HG03135 (cell line): ENCODE measurements around the gene RAB25.
"Not testable (repeated sequence)": the region's sequence is repeated elsewhere in the genome, so short reads cannot be mapped to it uniquely, and the experiment has no call there.

ENCODE experiments used
- ATAC-seq: cut with Tn5 transposase; IDR thresholded peaks from one replicate; pipeline ENCODE4 v1.9.1; 2021; ENCODE audit warnings: mild to moderate bottlenecking, moderate library complexity; ENCODE audit not compliant: unreplicated experiment

RAB25 gene

DNA sequence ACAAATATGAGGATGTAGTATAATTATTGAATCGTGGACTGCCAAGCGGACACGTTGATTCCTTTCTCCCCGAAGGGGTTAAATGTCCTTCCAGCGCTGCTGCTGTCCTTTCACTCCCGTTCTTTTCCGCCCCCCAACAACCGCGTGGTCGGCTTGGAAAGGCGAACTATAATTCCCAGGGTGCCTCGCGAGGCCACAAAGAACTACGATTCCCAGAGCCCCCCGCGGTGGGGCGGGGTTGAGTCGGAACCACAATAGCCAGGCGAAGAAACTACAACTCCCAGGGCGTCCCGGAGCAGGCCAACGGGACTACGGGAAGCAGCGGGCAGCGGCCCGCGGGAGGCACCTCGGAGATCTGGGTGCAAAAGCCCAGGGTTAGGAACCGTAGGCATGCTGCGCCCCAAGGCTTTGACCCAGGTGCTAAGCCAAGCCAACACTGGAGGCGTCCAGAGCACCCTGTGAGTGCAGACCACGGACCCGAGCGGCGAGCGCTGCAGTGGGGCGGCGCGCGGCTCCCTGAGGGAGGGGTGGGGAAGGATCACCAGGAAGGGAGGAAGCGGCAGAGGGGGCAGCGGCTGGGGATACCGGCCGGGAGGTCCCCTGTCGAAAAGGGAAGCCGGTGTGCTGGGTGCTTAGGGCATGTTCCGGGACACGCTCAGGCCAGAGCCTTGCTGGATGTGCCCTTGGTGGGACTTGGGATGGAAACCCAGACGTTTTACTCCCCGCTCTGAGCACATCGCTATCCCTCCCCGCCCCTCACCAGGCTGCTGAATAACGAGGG is 6.3 kb upstream of the RAB25 start, which contains the start of gene LAMTOR2:
TSS of gene LAMTOR2 (plus strand) at position 283 of the 781 bp plus-strand sequence. CDS start at position 391, 108 bp downstream.
- peak; percentile 70 for ATAC-seq

DNA sequence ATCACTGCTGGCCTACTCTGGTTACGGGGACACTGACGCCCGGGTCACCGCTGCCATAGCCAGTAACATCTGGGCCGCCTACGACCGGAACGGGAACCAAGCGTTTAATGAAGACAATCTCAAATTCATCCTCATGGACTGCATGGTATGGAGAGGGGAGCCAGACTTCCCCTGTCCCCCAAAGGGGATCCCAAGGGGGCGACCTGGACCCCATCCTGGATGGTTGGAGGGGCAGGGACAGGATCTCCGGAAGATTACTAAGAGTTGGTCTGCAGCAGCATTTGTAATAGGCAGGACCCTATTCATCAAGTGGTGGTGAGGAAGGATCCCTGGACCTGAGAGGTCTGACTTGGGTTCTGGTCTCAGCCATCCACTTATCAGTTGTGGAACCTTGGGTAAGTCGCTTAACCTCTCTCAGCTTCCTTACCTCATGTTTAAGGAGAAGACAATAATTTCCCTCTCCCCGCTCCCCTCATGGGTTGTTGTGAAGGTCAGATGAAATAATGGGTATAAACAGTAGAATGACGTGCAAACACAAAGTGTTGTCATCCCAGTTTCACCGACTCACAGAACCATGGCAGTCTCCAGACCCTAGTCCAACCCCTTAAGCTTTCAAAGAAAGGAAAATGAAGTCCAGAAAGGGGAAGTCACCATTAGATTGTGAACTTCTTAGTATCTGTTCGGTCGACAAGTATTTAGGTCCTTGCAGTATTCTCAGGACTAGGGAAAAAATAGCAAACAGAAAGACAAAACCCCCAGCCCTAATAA is 5.5 kb upstream of the RAB25 start:
- no peak for ATAC-seq

DNA sequence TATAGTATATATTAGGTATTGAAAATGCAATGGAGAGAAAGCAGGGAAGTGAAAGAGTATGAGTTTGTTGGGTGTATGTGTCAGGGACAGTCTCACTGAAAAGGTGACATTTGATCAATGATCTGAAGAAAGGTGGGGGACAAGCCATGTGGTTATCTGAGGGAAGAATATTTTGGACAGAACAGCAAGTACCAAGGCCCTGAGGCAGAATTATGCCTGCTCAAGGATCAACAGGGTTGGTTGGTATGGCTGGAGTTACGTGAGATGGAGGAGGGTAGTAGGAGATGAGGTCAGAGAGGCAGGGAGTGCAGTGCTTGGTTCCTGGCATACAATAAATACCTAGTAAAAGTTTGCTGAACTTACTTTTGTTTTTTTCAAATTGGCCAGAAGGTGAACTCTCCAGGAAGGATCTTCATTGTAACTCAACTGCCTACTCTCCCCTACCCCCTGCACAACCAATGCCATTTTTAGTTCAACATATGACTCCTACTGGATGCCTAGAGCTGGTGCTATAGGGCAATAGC is 4.6 kb upstream of the RAB25 start:
- no peak for ATAC-seq

- no peak for ATAC-seq
Observed at GRCh38 chr1:156062189-156062588, 1.2 kb downstream of the RAB25 start.

- no peak for ATAC-seq
Observed at GRCh38 chr1:156063997-156064285, 3.0 kb downstream of the RAB25 start.

DNA sequence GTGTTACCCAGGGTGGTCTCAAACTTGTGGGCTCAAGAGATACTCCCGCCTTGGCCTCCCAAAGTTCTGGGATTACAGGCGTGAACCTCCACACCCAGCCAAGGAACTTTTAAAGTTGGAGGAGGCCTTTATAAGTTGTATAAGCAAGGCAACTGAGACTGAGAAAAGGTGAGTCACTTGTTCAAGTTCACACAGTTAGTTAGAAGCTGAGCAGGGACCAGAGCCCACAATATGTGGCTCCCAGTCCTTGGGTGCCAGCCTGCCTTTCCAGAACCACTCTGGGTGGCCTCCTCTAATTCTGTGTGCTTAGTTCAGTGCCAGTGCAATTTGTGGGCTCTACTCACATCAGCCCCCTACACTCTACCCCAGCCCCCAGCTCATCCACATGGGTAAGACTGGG is 3.7 kb downstream of the RAB25 start:
- ATAC-seq: no peak

GRCh38 chr1:156065212-156065611 is 4.3 kb downstream of the RAB25 start:
- ATAC-seq: no peak

- no peak for ATAC-seq
Observed at GRCh38 chr1:156065871-156066270, 4.9 kb downstream of the RAB25 start.

GRCh38 chr1:156067262-156067661 is 6.3 kb downstream of the RAB25 start:
- no peak for ATAC-seq

- no peak for ATAC-seq
Observed at GRCh38 chr1:156069490-156070455, 8.8 kb downstream of the RAB25 start.

DNA sequence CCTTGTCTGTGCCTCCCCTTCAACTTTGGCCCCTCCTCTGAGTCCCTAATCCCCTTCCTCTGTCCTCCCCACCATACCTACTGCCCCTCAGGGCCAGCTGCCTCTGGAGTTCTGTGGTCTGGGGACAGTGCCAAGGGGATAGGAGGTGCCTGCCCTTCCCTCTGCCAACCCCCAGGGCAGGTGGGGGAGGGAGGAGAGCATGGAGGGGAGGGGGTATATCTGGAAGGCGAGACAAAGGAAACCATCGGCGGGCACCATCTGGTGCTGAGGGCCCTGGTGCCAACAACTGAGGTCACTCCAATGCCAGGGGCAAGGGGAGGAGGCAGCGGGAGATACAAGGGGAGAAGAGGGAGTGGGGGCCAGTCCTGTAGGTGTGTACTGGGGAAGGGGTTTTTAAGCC is 9.6 kb downstream of the RAB25 start:
- ATAC-seq: no peak

- not testable (repeated sequence) for ATAC-seq
Observed at GRCh38 chr1:156071332-156071816, 10.4 kb downstream of the RAB25 start.

DNA sequence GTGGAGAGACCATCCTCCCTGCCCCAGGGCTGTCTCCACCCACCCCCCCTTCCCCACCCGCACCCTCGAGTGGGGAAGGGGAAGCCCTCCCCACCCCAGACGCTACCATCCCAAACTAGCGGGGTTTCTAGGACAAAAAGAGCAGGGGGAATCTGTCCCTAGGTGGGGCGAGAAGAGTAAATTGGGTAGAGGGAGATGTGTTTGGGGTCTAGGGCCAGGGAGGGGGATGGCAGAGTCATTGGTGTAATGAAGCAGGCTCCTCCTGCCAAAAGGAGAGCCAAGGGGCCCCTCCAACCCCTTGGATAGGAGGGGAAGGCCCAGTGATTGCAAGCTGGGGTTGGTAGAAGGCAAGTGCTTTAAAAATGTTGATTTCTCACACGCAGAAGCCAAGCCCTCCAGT is 11.3 kb downstream of the RAB25 start:
- ATAC-seq: no peak

DNA sequence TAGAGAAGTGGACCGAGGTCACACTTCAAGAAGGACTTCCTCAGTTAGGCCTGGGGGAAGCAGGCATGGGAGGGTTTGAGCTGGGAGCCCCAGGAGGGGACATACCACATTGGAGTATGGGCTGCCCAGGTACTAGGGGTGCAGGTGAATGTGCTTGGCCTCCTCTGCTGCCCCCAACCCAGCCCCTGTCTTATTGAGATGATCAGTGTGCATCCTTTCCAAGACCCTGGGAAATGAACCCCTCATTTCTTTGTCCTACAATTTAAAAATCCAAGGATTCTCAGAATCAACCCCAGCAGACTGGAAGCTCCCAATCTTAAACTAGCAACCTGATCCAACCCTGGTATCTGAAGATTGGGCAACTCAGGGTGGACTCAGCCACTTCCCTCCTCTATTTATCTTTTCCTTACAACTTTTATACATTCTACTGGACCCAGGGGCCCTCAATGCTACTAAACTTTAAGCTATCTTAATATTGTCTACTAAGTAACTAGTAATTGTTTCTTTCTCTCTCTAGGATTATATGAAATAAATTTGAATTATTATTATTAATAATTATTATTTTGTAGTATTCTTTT is 12.2 kb downstream of the RAB25 start:
- no peak for ATAC-seq

- ATAC-seq: no peak
Observed at GRCh38 chr1:156073740-156074139, 12.8 kb downstream of the RAB25 start.

DNA sequence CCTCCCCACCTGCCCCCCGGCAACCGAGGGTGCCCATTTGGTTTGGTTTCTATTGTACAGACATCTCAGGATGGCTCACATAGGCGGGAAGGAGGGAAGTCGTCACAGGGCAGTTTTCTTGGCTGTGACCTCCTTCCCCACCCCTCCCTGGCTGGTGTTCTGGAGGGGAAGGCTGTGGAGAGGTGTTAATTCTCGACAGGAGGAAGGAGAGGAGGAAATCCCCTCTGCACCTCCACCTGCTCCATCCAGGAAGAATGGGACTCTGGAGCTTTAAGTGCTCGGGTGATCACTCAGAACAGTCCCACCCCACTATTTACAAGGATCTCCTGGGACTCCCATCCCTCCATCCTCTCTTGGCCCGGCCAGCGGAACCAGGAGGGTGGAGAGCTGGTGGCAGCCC is 13.7 kb downstream of the RAB25 start:
- no peak for ATAC-seq

DNA sequence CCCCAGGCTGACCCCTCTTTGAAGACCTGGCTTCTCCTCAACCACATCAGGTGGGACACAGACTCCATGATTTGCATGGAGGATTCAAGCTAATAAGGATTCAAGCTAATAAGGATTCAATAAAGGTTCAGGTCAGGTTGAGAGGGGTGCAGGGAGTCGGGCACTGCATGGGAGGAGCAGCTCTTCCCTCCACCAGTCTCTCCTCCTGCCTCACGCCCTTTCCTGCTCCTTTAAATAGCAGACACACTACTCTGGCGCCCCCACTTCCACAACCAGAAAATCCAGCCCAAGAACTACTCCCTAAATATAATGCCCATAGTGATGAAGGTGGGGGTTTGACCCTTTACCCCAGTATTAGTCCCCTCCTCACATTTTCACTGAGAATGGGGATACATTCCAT is 14.2 kb downstream of the RAB25 start:
- no peak for ATAC-seq

DNA sequence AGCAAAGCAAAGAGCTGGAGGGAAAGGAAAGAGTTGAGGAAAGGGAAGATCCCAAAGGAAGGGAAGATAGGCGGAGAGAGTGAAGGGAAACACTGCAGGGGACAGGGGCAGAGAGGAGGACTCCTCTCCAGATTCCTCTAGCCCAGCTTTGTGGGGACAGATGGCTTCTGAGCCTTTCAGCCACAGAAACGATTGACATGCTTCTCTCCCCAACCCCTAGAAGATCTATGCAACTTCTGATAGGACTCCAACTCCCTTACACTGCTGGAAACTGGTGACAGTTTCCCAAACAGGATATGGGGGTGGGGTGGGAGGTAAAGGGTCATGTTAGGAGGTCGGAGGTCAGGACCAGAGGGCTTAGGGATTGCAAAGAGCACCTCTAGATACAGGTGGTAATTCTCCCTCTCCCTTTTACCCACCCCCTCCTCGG is 14.8 kb downstream of the RAB25 start:
- no peak for ATAC-seq

GRCh38 chr1:156076609-156077429 is 15.9 kb downstream of the RAB25 start:
- no peak for ATAC-seq

GRCh38 chr1:156077430-156077760 is 16.4 kb downstream of the RAB25 start:
- ATAC-seq: no peak
